Panc1 (cell line): ENCODE results near the gene AOC1.

ENCODE experiments used
- POLR2AphosphoS5 ChIP-seq: IDR thresholded peaks from 2 replicates; pipeline ENCODE4 v1.6.1; 2012; ENCODE audit warnings: mild to moderate bottlenecking, low read depth, low read length, moderate library complexity
- TF ChIP-seq, protein P1 (sequence below): fragments of 450-650 bp; IDR thresholded peaks from 2 replicates; pipeline ENCODE4 v1.5.1; 2017; ENCODE audit warnings: mild to moderate bottlenecking

DNA sequence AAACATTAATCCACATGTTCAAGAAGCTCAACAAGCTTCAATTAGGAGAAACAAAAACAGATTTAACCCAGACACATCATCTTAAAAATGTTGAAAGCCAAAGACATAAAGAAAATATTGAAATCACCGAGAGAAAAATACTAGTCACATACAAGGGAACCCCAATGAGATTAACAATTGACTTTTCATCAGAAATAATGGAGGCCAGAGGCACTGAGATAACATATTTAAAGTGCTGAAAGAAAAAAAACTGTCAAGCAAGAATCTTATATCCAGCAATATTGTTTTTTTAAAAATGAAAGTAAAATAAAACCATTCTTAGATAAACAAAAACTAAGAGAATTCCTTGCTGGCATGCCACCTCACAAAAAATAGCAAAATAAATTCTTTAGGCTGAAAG, 28.9 kb downstream of the AOC1 start:
- TF ChIP-seq, protein P1, sequence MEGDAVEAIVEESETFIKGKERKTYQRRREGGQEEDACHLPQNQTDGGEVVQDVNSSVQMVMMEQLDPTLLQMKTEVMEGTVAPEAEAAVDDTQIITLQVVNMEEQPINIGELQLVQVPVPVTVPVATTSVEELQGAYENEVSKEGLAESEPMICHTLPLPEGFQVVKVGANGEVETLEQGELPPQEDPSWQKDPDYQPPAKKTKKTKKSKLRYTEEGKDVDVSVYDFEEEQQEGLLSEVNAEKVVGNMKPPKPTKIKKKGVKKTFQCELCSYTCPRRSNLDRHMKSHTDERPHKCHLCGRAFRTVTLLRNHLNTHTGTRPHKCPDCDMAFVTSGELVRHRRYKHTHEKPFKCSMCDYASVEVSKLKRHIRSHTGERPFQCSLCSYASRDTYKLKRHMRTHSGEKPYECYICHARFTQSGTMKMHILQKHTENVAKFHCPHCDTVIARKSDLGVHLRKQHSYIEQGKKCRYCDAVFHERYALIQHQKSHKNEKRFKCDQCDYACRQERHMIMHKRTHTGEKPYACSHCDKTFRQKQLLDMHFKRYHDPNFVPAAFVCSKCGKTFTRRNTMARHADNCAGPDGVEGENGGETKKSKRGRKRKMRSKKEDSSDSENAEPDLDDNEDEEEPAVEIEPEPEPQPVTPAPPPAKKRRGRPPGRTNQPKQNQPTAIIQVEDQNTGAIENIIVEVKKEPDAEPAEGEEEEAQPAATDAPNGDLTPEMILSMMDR, result no peak
- no peak for TF ChIP-seq POLR2AphosphoS5
